Raji (cell line): ENCODE results near the gene COX6A2.

ENCODE experiments used
- POLR2A ChIP-seq: IDR thresholded peaks from 2 replicates; pipeline ENCODE4 v1.6.1; 2011; ENCODE audit warnings: low read depth, low read length, control low read depth; ENCODE audit not compliant: insufficient read depth

The COX6A2 gene

DNA sequence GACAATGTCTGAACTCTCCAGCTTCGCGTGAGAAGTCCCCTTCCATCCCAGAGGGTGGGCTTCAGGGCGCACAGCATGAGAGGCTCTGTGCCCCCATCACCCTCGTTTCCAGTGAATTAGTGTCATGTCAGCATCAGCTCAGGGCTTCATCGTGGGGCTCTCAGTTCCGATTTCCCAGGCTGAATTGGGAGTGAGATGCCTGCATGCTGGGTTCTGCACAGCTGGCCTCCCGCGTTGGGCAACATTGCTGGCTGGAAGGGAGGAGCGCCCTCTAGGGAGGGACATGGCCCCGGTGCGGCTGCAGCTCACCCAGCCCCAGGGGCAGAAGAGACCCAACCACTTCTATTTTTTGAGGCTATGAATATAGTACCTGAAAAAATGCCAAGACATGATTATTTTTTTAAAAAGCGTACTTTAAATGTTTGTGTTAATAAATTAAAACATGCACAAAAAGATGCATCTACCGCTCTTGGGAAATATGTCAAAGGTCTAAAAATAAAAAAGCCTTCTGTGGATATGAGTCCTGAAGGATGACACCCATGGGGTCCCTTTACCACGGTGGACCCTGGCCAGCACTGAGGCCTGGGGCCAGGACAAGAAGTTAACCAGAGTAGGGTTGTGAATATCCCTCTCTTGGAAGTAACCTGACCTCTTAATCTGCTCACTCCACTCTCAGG is 45.5 kb downstream of the COX6A2 start:
- TF ChIP-seq POLR2A: no peak

DNA sequence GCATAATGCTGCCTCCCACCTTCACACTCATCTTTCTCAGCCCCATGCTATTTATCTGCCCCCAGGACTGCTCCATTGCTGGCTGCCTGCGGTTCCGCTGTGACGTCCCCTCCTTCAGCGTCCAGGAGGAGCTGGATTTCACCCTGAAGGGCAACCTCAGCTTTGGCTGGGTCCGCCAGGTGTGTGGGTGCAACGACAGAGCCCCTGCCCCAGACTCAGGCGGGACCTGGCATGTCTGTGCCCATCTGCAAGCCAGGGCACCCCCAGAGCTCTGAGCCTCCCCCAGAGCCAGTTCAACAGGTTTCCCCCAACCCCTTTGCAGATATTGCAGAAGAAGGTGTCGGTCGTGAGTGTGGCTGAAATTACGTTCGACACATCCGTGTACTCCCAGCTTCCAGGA is 48.0 kb downstream of the COX6A2 start:
- TF ChIP-seq POLR2A: no peak
